ENCODE results near the gene SERPINA3.

DNA sequence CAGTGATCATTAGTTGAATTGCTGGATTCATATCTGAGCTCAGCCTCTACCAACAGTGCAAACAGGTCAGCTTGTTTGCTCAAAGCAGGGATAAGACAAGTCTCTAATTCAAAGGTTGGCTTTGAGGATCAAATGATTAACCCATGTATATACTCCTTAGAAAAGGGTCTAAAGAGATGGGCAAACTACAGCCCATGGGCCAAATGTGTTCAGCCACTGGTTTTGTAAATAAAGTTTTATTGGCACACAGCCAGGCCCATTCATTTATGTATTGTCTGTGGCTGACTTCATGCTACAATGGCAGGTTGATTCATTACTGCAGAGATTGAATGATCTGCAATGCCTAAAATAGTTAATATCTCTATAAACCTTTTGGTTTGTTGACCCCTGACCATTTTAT lies 47.8 kb upstream of the SERPINA3 start:
- TF ChIP-seq, protein P1, sequence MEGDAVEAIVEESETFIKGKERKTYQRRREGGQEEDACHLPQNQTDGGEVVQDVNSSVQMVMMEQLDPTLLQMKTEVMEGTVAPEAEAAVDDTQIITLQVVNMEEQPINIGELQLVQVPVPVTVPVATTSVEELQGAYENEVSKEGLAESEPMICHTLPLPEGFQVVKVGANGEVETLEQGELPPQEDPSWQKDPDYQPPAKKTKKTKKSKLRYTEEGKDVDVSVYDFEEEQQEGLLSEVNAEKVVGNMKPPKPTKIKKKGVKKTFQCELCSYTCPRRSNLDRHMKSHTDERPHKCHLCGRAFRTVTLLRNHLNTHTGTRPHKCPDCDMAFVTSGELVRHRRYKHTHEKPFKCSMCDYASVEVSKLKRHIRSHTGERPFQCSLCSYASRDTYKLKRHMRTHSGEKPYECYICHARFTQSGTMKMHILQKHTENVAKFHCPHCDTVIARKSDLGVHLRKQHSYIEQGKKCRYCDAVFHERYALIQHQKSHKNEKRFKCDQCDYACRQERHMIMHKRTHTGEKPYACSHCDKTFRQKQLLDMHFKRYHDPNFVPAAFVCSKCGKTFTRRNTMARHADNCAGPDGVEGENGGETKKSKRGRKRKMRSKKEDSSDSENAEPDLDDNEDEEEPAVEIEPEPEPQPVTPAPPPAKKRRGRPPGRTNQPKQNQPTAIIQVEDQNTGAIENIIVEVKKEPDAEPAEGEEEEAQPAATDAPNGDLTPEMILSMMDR (IDR thresholded peaks at IDR 0.05): no peak
- TF ChIP-seq POLR2A (IDR thresholded peaks at IDR 0.05): no peak
